SK-N-SH (cell line): Measurements from ENCODE around the gene CKAP2.

Experiments
- CHD2 ChIP-seq: fragments of 150-350 bp; IDR thresholded peaks from 2 replicates; pipeline ENCODE4 v1.6.1; 2018; ENCODE audit warnings: low read length; ENCODE audit not compliant: partially characterized antibody
- EZH2phosphoT487 ChIP-seq: fragments of 200-600 bp; sonication (generic); IDR thresholded peaks from 2 replicates; pipeline ENCODE4 v1.6.1; 2017; ENCODE audit warnings: low read depth, mixed run types, mild to moderate bottlenecking, antibody characterized with exemption, moderate library complexity, borderline replicate concordance
- GABPA ChIP-seq: IDR thresholded peaks from 2 replicates; pipeline ENCODE4 v1.4.0; 2012; ENCODE audit warnings: low read depth, mild to moderate bottlenecking
- POLR2AphosphoS5 ChIP-seq: IDR thresholded peaks from 2 replicates; pipeline ENCODE4 v1.6.1; 2012; ENCODE audit warnings: low read depth, low read length

- TF ChIP-seq GABPA: no peak
- no peak for TF ChIP-seq POLR2AphosphoS5
- no peak for TF ChIP-seq EZH2phosphoT487
- no peak for TF ChIP-seq CHD2
Measured at GRCh38 chr13:52463526-52463925, 8.2 kb downstream of the CKAP2 start.
